ENCODE measurements around the gene AOPEP.
"Not testable (repeated sequence)": the region's sequence is repeated elsewhere in the genome, so short reads cannot be mapped to it uniquely, and the experiment has no call there.

AOPEP gene

DNA sequence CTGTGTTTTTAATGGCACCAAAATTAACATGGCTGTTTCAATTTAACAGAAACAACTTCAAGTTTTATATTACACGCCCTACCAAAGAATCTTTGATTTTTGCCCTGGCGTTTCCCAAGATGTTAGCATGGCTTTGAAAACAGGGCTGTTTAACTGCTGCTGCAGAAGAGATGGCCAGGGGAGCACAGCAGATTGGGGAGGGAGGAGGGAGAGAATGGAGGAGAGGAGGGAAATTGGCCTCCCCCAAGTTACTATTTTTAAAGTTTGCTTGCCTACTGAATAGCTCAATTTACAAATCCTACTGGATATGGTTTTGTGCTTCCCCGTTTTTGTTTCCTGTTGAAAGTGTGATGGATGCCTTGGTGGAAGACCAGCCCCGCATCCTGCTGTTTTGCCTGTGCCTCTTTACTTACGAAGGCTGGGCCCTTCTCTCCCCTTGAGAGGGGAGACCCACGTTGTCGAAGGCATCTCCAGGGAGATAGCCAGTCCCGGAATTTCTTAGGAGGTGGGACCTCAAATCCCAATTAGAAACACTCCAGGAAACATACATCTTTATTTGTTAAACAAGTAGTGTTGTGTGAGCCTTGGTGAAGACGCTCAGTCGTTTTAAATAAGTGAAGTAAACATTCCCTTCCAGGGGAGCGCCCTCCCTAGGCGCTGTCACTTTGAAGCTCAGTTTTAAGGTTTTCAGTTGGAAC is 98.6 kb downstream of the AOPEP start:
- Mint-ChIP-seq H3K27me3 (no peaks in the 10 kb centered on the region), H3K27ac (no peak overlapping the region), H3K4me1 (ENCODE audit: low read depth in 2 of 2) (peaks cover 5 to 10% of the 10 kb centered on the region in 2 donors), H3K4me3 (no peak overlapping the region), H3K36me3 (ENCODE audit: insufficient read depth) (no peaks in the 10 kb centered on the region), H3K9me3 (no peaks in the 10 kb centered on the region)
- ATAC-seq (replicated peaks) = no peak
- no peak for DNase-seq

DNA sequence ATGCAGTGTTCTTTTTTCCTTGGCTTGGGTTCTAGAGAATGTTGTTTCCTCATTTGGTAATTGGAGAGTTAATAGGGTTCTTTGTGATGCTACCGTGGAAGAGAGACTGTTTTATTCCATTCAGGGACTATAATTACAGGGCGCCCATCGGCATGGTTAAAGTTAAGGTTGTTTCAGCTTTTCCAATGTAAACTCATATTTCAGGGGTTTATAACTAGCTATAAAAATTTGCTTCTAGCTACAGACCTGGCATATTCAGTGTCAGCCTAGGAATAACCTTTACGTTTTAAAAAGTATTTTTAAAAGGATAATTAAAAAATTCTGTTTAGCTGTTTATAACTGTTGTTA is 99.1 kb downstream of the AOPEP start:
- H3K4me1 Mint-ChIP-seq (ENCODE audit: low read depth in 2 of 2) = peaks cover 7 to 10% of the 10 kb centered on the region in 2 donors
- H3K27ac Mint-ChIP-seq = no peak overlapping the region
- no peak overlapping the region for H3K4me3 Mint-ChIP-seq
- ATAC-seq (replicated peaks) (no peak), DNase-seq (no peak)
- H3K27me3 Mint-ChIP-seq = no peaks in the 10 kb centered on the region
- no peaks in the 10 kb centered on the region for H3K9me3 Mint-ChIP-seq
- no peaks in the 10 kb centered on the region for H3K36me3 Mint-ChIP-seq (ENCODE audit: insufficient read depth)

DNA sequence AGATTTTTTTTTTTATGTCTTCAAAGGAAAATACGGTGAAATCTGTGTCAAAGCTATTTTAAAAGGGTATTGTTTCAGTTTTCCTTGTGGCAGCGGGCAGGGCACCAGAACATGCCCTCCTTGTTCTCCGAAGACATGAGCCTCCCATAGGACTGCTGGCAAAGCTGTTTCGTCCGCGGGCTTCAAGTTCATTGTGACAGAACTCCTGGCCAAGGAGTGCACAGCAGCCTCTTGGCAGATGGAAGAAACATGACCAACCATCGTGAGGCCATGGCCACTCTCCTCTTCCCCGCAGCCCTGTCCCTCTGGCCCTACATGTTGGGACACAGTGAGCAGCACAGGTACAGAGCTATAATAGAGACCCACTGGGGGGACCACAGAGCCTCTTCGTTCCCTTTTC is 99.5 kb downstream of the AOPEP start:
- Mint-ChIP-seq H3K27me3 (no peaks in the 10 kb centered on the region), H3K4me1 (ENCODE audit: low read depth in 2 of 2) (peaks cover 7 to 9% of the 10 kb centered on the region in 2 donors), H3K9me3 (no peaks in the 10 kb centered on the region), H3K36me3 (ENCODE audit: insufficient read depth) (no peaks in the 10 kb centered on the region), H3K4me3 (no peak overlapping the region), H3K27ac (no peak overlapping the region)
- no peak for DNase-seq
- no peak for ATAC-seq (replicated peaks)

DNA sequence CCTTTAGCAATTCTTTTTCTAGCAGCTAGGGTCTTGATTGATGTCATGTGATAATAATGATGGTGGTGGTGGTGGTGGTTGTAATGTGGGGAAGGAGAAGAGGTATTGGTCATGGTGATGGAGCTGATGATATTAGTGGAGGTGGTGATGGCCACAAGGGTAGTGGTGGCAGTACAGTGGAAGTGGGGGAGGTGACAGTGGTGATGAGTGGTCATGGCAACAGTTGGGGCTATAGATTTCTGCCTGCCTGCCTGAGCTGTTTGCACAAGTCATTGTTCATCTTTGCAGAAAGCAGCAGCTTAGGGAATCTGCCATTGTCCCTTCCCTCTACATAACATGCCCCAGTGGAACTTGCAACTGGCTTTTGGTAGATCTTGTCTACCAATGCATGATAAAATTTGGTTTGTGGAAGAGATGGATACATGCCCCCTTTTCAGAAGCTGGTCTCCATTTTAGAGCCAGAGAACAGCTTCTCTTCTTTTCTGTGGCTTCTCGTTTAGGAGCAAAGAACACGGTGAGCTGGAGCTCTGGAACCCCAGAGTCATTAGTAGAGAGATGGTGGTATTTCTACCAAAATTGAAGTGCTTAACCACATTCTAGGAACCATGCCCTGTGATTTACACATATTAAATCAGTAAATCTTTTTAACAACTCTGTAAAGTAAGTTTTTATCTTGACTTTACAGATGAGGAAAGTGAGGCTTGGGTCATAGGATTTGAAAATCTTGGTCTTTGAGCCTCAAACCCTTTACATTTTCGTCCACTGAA is 100.3 kb downstream of the AOPEP start:
- Mint-ChIP-seq H3K4me1 (ENCODE audit: low read depth in 2 of 2) (peaks cover 6 to 7% of the 10 kb centered on the region in 2 donors), H3K27ac (no peak overlapping the region), H3K9me3 (no peaks in the 10 kb centered on the region), H3K36me3 (ENCODE audit: insufficient read depth) (no peaks in the 10 kb centered on the region), H3K4me3 (no peak overlapping the region), H3K27me3 (no peaks in the 10 kb centered on the region)
- ATAC-seq (replicated peaks) (peak; percentile 62), DNase-seq (no peak)

DNA sequence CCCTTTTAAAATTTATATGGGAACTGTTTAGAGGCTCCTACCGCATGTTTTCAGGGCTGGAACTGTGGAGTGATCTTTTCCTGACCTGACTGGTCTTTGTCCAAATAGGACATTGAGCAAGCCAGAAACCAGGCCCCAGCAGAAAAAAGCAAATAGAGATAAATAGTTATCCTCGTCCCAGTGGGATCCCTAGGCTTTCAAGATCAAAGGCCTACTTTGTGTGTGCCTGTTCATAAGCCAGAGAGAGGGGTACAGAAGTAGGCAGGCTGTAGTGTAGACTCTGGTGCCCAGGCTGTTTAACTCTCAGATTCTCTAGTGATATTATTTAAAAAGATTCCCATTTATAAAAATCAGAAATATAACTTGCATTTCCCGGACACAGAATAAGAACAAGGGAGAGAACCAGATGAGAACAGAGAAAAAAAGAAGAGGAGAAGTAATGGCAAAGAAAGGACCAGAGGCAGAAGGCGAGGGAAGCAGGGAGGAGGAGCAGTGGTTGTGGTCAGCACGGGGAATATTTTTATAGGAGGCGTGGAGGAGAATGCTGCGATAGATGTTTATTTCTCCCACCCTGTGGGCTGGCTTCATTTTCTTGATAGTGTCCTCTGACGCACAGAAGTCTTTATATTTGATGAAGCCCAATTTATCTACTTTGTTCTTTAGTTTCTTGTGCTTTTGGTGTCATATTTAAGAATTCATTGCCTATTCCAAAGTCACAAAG is 101.2 kb downstream of the AOPEP start:
- H3K27me3 Mint-ChIP-seq = no peaks in the 10 kb centered on the region
- no peak for ATAC-seq (replicated peaks)
- H3K9me3 Mint-ChIP-seq = no peaks in the 10 kb centered on the region
- H3K27ac Mint-ChIP-seq = no peak overlapping the region
- H3K36me3 Mint-ChIP-seq (ENCODE audit: insufficient read depth) = no peaks in the 10 kb centered on the region
- H3K4me1 Mint-ChIP-seq (ENCODE audit: low read depth in 2 of 2) = peaks cover 6 to 7% of the 10 kb centered on the region in 2 donors
- H3K4me3 Mint-ChIP-seq = no peak overlapping the region
- DNase-seq = no peak

DNA sequence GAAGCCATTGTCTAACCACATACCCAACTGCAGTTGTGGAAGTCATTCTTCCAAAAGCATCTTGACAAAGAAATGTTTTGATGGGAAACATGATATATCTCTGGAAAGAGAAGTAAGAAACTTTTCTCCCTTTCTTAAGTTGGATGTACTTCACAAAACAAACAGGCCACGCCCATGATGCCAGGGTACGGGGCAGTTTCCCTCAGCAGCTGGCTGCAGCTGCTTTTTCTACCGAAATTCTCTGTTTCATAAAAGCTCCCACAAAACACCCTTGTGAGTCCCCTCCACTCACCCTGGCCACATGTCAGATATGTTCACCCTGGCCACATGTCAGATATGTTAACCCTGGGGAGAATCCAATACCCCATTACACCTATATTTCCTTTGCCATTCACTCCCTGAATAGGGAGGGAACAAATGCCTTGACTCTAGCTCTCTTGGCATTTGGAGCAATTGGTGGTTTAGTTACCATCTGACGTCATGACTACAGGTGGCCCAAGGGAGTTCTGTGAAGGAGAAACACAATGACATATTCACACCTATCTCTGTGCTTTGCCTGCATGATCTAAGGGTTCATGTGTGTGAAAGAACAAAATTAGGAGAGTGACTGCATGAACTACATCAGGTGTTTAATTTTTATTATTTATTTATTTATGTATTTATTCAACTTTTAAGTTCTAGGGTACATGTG is 103.0 kb downstream of the AOPEP start:
- Mint-ChIP-seq H3K9me3 (no peaks in the 10 kb centered on the region), H3K27me3 (no peaks in the 10 kb centered on the region), H3K4me1 (ENCODE audit: low read depth in 2 of 2) (peaks cover 6 to 7% of the 10 kb centered on the region in 2 donors), H3K27ac (no peak overlapping the region), H3K36me3 (ENCODE audit: insufficient read depth) (peaks cover 3% of the 10 kb centered on the region), H3K4me3 (no peak overlapping the region)
- ATAC-seq (replicated peaks) = no peak
- DNase-seq = no peak

DNA sequence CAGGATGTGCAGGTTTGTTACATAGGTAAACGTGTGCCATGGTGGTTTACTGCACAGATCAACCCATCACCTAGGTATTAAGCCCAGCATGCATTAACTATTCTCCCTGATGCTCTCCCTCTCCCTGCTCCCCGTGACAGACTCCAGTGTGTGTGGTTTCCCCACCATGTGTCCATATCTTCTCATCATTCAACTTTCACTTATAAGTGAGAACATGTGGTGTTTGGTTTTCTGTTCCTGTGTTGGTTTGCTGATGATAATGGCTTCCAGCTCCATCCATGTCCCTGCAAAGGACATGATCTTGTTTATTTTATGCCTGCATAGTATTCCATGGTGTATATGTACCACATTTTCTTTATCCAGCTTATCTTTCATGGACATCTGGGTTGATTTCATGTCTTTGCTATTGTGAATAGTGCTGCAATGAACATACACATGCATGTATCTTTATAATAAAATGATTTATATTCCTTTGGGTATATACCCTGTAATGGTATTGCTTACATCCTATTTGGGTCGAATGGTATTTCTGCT is 103.6 kb downstream of the AOPEP start:
- H3K4me1 Mint-ChIP-seq (ENCODE audit: low read depth in 2 of 2) = not testable (repeated sequence)

DNA sequence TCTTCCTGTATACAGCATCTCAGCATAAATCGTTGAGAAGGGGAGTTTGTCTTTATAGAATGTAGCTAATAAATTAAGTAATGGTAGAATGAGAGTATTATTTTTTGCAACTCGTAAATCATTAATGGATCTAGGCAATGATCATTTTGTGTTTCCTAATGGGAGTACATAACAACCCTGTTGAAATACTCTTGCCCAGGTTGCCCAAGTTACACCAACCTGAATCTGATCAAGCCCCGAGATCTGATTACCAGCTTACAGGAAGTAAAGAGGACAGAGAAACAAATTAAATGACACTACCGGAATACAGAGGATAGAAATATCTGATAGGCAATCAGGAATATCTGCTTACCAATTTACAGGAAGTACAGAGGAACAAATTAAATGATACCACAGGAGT is 107.3 kb downstream of the AOPEP start:
- DNase-seq (no peak), ATAC-seq (replicated peaks) (no peak)
- no peaks in the 10 kb centered on the region for H3K27me3 Mint-ChIP-seq
- peaks cover 3 to 4% of the 10 kb centered on the region in 2 donors for H3K4me1 Mint-ChIP-seq (ENCODE audit: low read depth in 2 of 2)
- H3K36me3 Mint-ChIP-seq (ENCODE audit: insufficient read depth) = peaks cover 3% of the 10 kb centered on the region
- H3K4me3 Mint-ChIP-seq = no peak overlapping the region
- no peaks in the 10 kb centered on the region for H3K9me3 Mint-ChIP-seq
- no peak overlapping the region for H3K27ac Mint-ChIP-seq

More for the DNA sequence above, 103.6 kb downstream of the AOPEP start:
- not testable (repeated sequence) for DNase-seq; H3K27me3 Mint-ChIP-seq; H3K4me3 Mint-ChIP-seq; ATAC-seq (replicated peaks); H3K27ac Mint-ChIP-seq; H3K36me3 Mint-ChIP-seq (ENCODE audit: insufficient read depth); H3K9me3 Mint-ChIP-seq

DNA sequence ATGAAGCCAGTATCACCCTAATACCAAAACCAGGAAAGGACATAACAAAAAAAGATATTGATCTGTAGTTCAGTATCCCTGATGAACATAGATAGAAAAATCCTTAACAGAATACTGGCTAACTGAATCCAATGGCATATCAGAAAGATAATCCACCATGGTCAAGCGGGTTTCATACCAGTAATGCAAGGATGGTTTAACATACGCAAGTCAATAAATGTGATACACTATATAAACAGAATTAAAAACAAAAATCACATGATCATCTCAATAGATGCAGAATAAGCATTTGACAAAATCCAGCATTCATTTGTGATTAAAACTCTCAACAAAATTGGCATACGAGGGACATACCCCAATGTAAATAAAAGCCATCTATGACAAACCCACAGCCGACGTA is 110.9 kb downstream of the AOPEP start:
- Mint-ChIP-seq H3K27ac (no peak overlapping the region), H3K27me3 (no peaks in the 10 kb centered on the region), H3K9me3 (no peaks in the 10 kb centered on the region), H3K4me3 (no peak overlapping the region), H3K4me1 (ENCODE audit: low read depth in 2 of 2) (peaks cover 7 to 13% of the 10 kb centered on the region in 2 donors), H3K36me3 (ENCODE audit: insufficient read depth) (peaks cover 3% of the 10 kb centered on the region)
- DNase-seq (no peak), ATAC-seq (replicated peaks) (no peak)

DNA sequence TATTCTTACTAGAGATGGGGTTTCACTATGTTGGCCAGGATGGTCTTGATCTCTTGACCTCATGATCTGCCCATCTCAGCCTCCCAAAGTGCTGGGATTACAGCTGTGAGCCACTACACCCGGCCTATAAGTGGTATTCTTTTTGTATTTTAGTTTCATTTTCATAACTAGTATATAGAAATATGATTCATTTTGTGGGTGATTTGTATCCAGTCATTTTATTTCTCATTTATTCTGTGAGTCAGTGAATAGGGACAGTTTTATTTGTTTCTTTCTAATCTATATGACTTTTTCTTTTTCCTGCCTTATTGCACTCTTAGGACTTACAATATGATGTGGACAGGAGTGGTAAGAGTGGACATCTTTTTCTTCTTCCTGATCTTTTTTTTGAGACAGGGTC is 112.9 kb downstream of the AOPEP start:
- peak; percentile 47 for ATAC-seq (replicated peaks)
- Mint-ChIP-seq H3K27me3 (no peaks in the 10 kb centered on the region), H3K36me3 (ENCODE audit: insufficient read depth) (no peaks in the 10 kb centered on the region), H3K4me3 (peak overlapping the region; percentile 4 to 24), H3K9me3 (no peaks in the 10 kb centered on the region), H3K27ac (peak overlapping the region; percentile 63 to 81), H3K4me1 (ENCODE audit: low read depth in 2 of 2) (peaks cover 11 to 18% of the 10 kb centered on the region in 2 donors)
- DNase-seq = no peak

DNA sequence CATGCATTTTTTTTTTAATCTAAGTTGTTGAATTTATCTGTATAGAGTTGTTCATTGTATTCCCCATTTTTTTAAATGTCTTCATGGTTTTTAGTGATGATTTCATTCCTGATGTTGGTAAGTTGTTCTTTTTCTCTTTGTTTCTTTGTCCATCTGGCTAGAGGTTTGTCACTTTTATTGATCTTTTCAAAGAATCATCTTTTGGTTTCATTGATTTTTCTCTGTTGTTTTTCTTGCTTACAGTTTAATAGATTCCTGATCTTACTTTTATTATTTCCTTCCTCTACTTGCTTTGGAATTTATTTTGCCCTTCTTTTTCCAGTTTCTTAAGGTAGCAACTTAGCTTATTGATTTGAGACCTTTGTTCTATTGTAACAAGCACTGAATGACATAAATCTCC is 114.2 kb downstream of the AOPEP start:
- no peak overlapping the region for H3K4me3 Mint-ChIP-seq
- DNase-seq (no peak), ATAC-seq (replicated peaks) (no peak)
- peak overlapping the region in 1 of 2 donors; percentile 81 for H3K27ac Mint-ChIP-seq
- H3K9me3 Mint-ChIP-seq = no peaks in the 10 kb centered on the region
- no peaks in the 10 kb centered on the region for H3K27me3 Mint-ChIP-seq
- H3K36me3 Mint-ChIP-seq (ENCODE audit: insufficient read depth) = peaks cover 2% of the 10 kb centered on the region
- H3K4me1 Mint-ChIP-seq (ENCODE audit: low read depth in 2 of 2) = peaks cover 11 to 18% of the 10 kb centered on the region in 2 donors

DNA sequence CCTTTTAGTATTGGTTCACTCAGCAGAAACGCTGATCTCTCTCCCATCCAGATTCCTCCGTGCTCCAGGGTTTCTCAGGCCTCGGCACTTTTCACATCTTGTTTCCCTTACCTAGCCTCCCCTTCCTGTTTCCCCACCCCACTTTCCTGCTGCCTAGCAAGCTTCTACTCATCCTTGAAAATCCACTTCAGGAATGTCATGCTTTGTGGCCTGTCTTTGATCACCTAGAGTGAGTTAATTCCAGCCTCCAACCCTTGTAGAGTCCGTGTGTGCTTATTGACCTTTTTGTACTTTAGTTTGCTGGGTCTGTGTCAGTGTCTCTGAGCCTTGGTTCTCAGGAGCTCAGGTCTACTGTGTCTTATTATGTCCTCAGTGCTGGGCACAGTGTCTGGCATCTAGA is 116.6 kb downstream of the AOPEP start:
- Mint-ChIP-seq H3K9me3 (no peaks in the 10 kb centered on the region), H3K36me3 (ENCODE audit: insufficient read depth) (peaks cover 2% of the 10 kb centered on the region), H3K4me3 (no peak overlapping the region), H3K4me1 (ENCODE audit: low read depth in 2 of 2) (peaks cover 18 to 27% of the 10 kb centered on the region in 2 donors), H3K27ac (peak overlapping the region; percentile 22 to 27), H3K27me3 (no peaks in the 10 kb centered on the region)
- ATAC-seq (replicated peaks) (no peak), DNase-seq (no peak)

DNA sequence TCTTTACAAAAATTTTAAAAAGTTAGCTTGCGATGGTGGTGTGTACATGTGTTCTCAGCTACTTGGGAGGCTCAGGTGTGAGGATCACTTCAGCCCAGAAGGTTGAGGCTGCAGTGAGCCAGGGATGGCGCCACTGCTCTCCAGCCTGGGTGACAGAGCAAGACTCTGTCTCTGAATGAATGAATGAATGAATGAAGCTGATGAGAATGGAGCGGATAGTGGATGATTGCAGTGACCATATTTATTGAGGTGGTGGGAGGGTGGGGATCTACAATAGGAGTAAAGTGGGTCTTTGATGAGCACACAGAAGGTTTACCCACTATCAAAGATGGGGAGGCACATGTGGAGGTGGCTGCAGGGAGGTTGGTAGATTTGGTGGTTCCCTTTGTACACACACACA is 120.2 kb downstream of the AOPEP start:
- DNase-seq (no peak), ATAC-seq (replicated peaks) (no peak)
- H3K27me3 Mint-ChIP-seq = no peaks in the 10 kb centered on the region
- peak overlapping the region; percentile 19 to 39 for H3K27ac Mint-ChIP-seq
- H3K4me3 Mint-ChIP-seq = no peak overlapping the region
- H3K4me1 Mint-ChIP-seq (ENCODE audit: low read depth in 2 of 2) = peaks cover 13 to 18% of the 10 kb centered on the region in 2 donors
- H3K36me3 Mint-ChIP-seq (ENCODE audit: insufficient read depth) = peaks cover 2% of the 10 kb centered on the region
- no peaks in the 10 kb centered on the region for H3K9me3 Mint-ChIP-seq

Measured in effector memory CD8-positive, alpha-beta T cell (primary cell).